Measurements from ENCODE around the gene MIOS.

DNA sequence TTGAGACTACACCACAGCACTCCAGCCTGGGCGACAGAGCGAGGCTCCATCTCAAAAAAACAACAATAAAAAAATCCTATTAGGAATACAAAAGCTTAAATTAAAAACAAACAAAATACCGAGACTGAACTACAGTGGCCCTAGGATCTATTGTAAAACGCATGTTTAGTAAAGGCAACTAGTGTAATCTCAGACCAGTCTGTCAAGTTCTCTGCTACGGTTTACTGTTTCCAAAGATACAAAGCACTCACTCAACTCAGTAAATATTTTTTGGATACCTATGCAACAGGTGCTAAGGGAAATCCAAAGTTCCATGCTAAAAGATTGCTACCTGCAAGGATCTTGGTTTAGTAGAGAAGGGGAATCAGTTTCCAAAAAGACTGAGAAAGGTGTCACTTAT, 3.4 kb upstream of the MIOS start:
- no peak for TF ChIP-seq ZNF776 (tag by site-specific recombination; IDR thresholded peaks at IDR 0.05; ENCODE audit: borderline replicate concordance)
- no peak for TF ChIP-seq ZNF792 (tag by site-specific recombination; IDR thresholded peaks at IDR 0.05)
- TF ChIP-seq, protein P1, sequence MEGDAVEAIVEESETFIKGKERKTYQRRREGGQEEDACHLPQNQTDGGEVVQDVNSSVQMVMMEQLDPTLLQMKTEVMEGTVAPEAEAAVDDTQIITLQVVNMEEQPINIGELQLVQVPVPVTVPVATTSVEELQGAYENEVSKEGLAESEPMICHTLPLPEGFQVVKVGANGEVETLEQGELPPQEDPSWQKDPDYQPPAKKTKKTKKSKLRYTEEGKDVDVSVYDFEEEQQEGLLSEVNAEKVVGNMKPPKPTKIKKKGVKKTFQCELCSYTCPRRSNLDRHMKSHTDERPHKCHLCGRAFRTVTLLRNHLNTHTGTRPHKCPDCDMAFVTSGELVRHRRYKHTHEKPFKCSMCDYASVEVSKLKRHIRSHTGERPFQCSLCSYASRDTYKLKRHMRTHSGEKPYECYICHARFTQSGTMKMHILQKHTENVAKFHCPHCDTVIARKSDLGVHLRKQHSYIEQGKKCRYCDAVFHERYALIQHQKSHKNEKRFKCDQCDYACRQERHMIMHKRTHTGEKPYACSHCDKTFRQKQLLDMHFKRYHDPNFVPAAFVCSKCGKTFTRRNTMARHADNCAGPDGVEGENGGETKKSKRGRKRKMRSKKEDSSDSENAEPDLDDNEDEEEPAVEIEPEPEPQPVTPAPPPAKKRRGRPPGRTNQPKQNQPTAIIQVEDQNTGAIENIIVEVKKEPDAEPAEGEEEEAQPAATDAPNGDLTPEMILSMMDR (tag by site-specific recombination; IDR thresholded peaks at IDR 0.05), result no peak
- TF ChIP-seq ZNF223 (tag by site-specific recombination; IDR thresholded peaks at IDR 0.05), result no peak
- no peak for TF ChIP-seq ZNF571 (tag by site-specific recombination; IDR thresholded peaks at IDR 0.05)
- no peak for TF ChIP-seq SP2 (tag by site-specific recombination; IDR thresholded peaks at IDR 0.05)
- TF ChIP-seq YY2 (tag by site-specific recombination; IDR thresholded peaks at IDR 0.05), result no peak
